HTERT RPE-1 (cell line): ENCODE results near the gene BEAN1.

Experiments used
- in situ Hi-C: fragments of 300-500 bp; cut with MboI; formaldehyde crosslinking; loops from 4 replicates; pipeline ENCODE4 v1.14.3; 2020; ENCODE audit warnings: low sequenced_read_pairs

BEAN1 gene

GRCh38 chr16:66517586-66518263 lies 90.6 kb downstream of the BEAN1 start:
- in situ Hi-C loops, result no loop called here

DNA sequence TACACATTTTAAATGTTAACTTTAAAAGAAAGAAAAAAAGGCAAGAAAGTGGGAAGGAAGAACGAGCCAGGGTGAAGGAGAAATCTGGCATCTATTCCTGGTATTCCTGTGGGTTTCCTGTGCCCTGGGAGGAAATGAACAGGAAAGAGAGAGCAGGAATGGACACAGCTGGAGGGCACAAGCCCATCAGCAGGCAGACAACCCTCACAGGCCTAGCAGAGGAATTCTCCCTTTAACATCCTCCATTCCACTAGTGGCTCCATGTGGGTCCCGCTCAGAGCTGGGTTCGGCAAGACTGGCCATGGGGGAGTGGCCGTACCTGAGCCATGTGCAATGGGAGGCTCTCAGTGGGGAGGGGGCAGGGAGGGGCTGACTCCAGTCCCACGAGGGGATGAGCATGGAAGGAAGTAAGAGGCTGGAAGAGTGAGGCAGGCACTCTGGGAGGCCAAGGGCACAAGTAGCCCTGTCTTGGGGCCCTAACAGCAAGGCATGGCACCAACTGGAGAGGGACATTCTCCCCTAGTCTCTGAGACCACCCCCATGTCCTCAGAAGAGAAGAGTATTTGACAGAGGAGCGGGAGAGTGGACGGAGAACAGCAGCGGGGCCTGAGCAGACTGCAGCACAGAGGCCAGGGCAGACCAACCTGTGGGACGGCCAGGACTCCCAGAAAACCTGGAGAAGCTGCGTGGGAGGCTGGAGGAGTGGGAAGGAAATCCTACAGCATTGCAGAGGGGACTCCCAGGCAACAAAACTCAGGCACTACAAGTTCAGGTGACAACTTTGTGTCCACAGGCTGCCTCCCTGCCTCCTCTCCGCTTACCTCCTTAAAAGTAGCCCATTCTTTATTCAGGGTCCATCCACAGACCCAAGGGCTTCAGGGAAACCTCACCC lies 92.6 kb downstream of the BEAN1 start:
- in situ Hi-C loops, result no loop called here

DNA sequence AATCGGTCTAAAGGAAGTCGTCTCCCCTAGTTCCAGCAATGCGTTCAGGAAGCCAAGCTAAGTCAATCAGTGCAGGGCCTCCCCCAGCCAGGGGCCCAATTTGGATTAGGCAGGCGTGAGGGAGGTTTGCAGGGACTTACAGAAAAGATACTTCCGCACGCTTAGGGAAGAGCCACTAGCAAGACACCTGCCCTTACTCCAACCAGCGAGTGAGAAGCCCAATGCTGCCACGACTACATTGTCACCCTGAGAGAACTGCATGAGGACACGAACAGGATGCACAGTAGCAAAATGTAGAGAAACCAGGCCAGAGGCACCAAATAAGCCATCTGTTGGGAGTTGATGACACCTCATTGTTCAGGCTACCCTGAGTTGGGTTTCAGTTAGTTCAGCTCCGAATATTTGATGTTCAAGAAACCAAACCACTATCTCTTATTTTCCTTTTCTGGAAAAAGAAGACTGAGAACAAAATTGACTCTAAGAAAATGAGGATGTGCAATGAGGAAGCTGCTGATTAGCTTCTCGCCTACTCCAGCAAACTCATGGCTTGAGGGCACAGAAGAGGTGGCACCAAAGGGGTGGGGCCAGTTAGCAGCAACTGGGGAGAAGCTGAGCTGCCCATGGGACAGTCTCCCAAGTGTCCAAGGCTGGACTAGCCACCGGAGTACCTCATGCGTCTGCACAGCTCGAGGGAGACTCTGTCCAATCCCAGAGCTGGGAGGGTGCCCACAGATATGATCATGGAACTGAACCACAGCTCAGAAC lies 93.5 kb downstream of the BEAN1 start:
- in situ Hi-C loops, result no loop called here

DNA sequence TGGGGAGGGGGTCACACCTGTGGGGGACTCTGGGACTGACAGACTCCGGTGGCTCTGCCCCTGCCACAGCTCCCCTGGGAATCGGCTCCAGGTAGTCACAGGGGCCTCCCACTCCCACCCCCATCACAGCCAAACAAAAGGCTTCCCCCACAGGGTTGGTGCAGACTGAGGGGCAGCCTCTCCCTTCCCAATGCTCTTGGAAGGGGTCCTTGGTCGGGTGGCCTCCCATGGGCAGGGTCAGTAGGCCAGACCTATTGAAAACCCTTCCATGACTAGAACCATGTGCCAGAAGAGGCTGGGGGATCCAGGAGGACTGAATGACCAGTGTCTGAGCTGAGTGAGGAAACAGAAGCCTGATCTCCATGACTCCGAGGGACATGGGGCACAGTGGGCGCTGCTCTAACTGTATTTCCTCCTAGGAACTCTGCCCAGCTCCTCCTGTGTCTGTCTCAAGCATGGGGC lies 94.2 kb downstream of the BEAN1 start:
- in situ Hi-C loops, result no loop called here

GRCh38 chr16:66521951-66522771 lies 95.1 kb downstream of the BEAN1 start:
- in situ Hi-C loops, result no loop called here

- in situ Hi-C loops, result no loop called here
Measured at GRCh38 chr16:66522816-66523590, 95.9 kb downstream of the BEAN1 start.

GRCh38 chr16:66523861-66524354 lies 96.8 kb downstream of the BEAN1 start:
- in situ Hi-C loops, result no loop called here

DNA sequence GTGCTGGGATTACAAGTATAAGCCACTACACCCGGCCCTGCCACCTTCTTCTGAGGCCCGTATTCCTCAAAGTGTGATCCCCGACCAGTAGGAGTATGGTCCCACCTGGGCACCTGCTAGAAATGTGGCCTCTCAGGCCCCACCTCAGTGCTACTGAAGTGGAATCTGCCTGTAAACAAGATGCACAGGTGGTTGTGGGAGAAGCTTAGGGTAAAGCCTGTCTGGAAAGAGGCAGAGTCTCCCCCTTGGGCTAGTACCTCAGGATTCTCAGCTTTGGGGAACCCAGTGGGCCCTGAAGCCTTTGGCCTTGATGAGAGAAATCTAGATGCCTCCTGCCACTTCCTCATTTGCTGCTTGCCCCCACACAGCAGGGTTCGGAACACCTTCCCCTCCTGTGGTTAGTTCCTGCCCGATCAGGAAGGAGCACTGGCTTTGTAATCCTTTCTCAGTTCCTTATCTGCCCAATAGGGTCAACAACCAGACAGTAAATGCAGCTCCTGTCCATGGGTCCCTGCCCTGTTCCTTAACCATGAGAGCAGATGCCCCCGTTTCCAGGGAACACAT lies 97.6 kb downstream of the BEAN1 start:
- in situ Hi-C loops, result no loop called here

- in situ Hi-C loops, result no loop called here
Measured at GRCh38 chr16:66525396-66526180, 98.5 kb downstream of the BEAN1 start.

- in situ Hi-C loops, result no loop called here
Measured at GRCh38 chr16:66528294-66528693, 101.2 kb downstream of the BEAN1 start.

GRCh38 chr16:66529475-66529874 lies 102.4 kb downstream of the BEAN1 start:
- in situ Hi-C loops, result no loop called here
